OCI-LY1 (cell line): Measurements from ENCODE around the gene ISCU.

Experiments used
- H2AFZ ChIP-seq: fragments of 200-600 bp; sonication (generic), shearing (Covaris generic); 2 replicates; pipeline ENCODE4 v1.6.0; 2014; ENCODE audit warnings: antibody characterized with exemption, mild to moderate bottlenecking, low read length
- H3F3A ChIP-seq: fragments of 200-600 bp; sonication (generic), shearing (Covaris generic); 2 replicates; pipeline ENCODE4 v1.6.0; 2014; ENCODE audit warnings: mild to moderate bottlenecking, antibody characterized with exemption, low read length, moderate library complexity; ENCODE audit not compliant: insufficient read depth
- H3K27ac ChIP-seq: fragments of 200-600 bp; sonication (generic); 2 replicates; pipeline ENCODE4 v1.5.1; 2014; ENCODE audit warnings: low read length, mixed run types, mild to moderate bottlenecking, low read depth; ENCODE audit not compliant: poor library complexity, severe bottlenecking
- H3K27me3 ChIP-seq: fragments of 200-600 bp; sonication (generic); 2 replicates; pipeline ENCODE4 v1.6.0; 2014; ENCODE audit warnings: antibody characterized with exemption, mild to moderate bottlenecking, low read length, moderate library complexity; ENCODE audit not compliant: insufficient read depth
- H3K36me3 ChIP-seq: fragments of 200-600 bp; sonication (generic); 2 replicates; pipeline ENCODE4 v1.6.1; 2014; ENCODE audit warnings: mild to moderate bottlenecking, antibody characterized with exemption, low read length, moderate library complexity, mixed read lengths; ENCODE audit not compliant: insufficient read depth
- H3K4me1 ChIP-seq: fragments of 200-600 bp; sonication (generic); 2 replicates; pipeline ENCODE4 v1.5.1; 2014; ENCODE audit warnings: mild to moderate bottlenecking, low read length, moderate library complexity; ENCODE audit not compliant: insufficient read depth, severe bottlenecking
- H3K4me2 ChIP-seq: fragments of 200-600 bp; sonication (generic), shearing (Covaris generic); 2 replicates; pipeline ENCODE4 v1.6.1; 2014; ENCODE audit warnings: low read length
- H3K4me3 ChIP-seq: fragments of 200-600 bp; sonication (generic); 2 replicates; pipeline ENCODE4 v1.5.1; 2014; ENCODE audit warnings: low read length, low read depth, mild to moderate bottlenecking, mixed read lengths; ENCODE audit not compliant: poor library complexity, severe bottlenecking
- H3K79me2 ChIP-seq: fragments of 200-600 bp; shearing (Covaris generic); 2 replicates; pipeline ENCODE4 v1.6.1; 2016; ENCODE audit warnings: mixed run types, low read length, mixed read lengths; ENCODE audit not compliant: insufficient read depth
- H3K9ac ChIP-seq: fragments of 200-600 bp; sonication (generic), shearing (Covaris generic); 2 replicates; pipeline ENCODE4 v1.6.1; 2014; ENCODE audit warnings: mild to moderate bottlenecking, low read length, mixed read lengths
- H3K9me2 ChIP-seq: fragments of 200-600 bp; sonication (generic), shearing (Covaris generic); 2 replicates; pipeline ENCODE4 v1.6.1; 2014; ENCODE audit warnings: low read depth, mild to moderate bottlenecking, low read length, mixed read lengths
- H3K9me3 ChIP-seq: fragments of 200-600 bp; shearing (Covaris generic); 2 replicates; pipeline ENCODE4 v1.6.1; 2014; ENCODE audit warnings: low read length, mixed read lengths
- H4K20me1 ChIP-seq: fragments of 200-600 bp; sonication (generic), shearing (Covaris generic); 2 replicates; pipeline ENCODE4 v1.6.0; 2016; ENCODE audit warnings: mild to moderate bottlenecking, low read length; ENCODE audit not compliant: insufficient read depth
- CTCF ChIP-seq: fragments of 200-600 bp; sonication (generic), shearing (Covaris generic); IDR thresholded peaks from 2 replicates; pipeline ENCODE4 v1.5.1; 2017; ENCODE audit warnings: mild to moderate bottlenecking, antibody characterized with exemption, low read length, moderate library complexity, mixed read lengths
- EZH2 ChIP-seq: fragments of 200-600 bp; sonication (generic), shearing (Covaris generic); IDR thresholded peaks from 2 replicates; pipeline ENCODE4 v1.8.0; 2017; ENCODE audit warnings: borderline replicate concordance, mixed run types, mild to moderate bottlenecking, antibody characterized with exemption, low read length, moderate library complexity, mixed read lengths

The ISCU gene

GRCh38 chr12:108581311-108582227, 19.2 kb downstream of the ISCU start:
- H3K9me2 ChIP-seq = no peaks in the 10 kb centered on the region
- no peaks in the 10 kb centered on the region for H3K9me3 ChIP-seq
- TF ChIP-seq CTCF = no peak
- no peak for TF ChIP-seq EZH2

GRCh38 chr12:108582509-108582908, 20.1 kb downstream of the ISCU start:
- Histone ChIP-seq H3K4me3 (no peak overlapping the region), H3K9me3 (no peaks in the 10 kb centered on the region), H3K9ac (no peak overlapping the region), H3K36me3 (no peaks in the 10 kb centered on the region), H3K9me2 (no peaks in the 10 kb centered on the region), H3F3A (no peaks in the 10 kb centered on the region), H3K27me3 (no peaks in the 10 kb centered on the region), H4K20me1 (no peaks in the 10 kb centered on the region), H3K4me2 (no peak overlapping the region), H3K27ac (no peak overlapping the region), H3K79me2 (no peaks in the 10 kb centered on the region), H2AFZ (no peak overlapping the region), H3K4me1 (no peaks in the 10 kb centered on the region)
- TF ChIP-seq EZH2 = no peak
- no peak for TF ChIP-seq CTCF

More at GRCh38 chr12:108581311-108582227, 19.2 kb downstream of the ISCU start:
- Histone ChIP-seq H3K27me3 (no peaks in the 10 kb centered on the region), H3K4me2 (no peak overlapping the region), H3K36me3 (no peaks in the 10 kb centered on the region), H3K4me1 (no peaks in the 10 kb centered on the region), H3K9ac (no peak overlapping the region), H3F3A (no peaks in the 10 kb centered on the region), H3K79me2 (no peaks in the 10 kb centered on the region), H3K27ac (no peak overlapping the region), H4K20me1 (no peaks in the 10 kb centered on the region), H3K4me3 (no peak overlapping the region), H2AFZ (no peak overlapping the region)

DNA sequence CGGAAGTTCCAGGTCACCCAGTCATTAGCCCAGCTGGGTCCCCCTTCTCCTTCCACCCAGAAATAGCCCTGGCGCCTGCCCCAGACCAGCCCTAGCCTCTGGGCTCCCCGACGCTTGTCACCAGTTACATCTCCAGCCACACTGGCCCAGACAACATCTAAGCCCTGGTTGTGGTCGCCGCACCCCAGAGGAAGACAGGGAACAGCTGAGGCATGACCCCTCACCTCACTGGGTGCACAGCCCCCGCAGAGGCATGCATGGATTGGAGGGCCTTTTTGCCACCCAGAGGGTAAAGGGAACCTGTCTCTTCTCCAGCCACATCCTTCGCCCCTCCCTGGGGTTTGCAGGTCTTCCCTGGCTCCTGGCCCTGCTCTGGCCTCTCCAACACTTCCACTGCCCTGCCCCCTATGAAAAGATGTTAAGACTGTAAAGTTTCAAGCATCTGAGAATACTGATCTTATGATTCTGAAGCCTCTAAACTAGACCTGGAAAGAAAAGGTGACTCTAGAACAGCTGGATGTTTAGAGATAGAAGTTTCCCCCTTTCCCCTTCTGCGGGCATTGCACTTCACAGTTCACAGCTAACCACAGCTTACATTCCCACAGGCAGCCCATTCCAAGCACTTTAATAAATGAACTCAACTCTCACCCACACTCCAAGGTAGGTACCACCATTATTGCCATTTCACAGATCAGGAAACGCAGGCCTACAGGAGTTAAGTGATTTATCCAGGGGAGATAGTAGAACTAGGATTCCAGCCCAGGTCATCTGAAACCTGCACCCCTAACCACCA, 20.8 kb downstream of the ISCU start:
- Histone ChIP-seq H3K9me3 (no peaks in the 10 kb centered on the region), H3K36me3 (no peaks in the 10 kb centered on the region), H4K20me1 (no peaks in the 10 kb centered on the region), H3F3A (no peaks in the 10 kb centered on the region), H3K79me2 (no peaks in the 10 kb centered on the region), H3K9me2 (no peaks in the 10 kb centered on the region), H3K9ac (no peak overlapping the region), H3K4me3 (no peak overlapping the region), H3K27me3 (no peaks in the 10 kb centered on the region), H2AFZ (no peak overlapping the region), H3K27ac (no peak overlapping the region), H3K4me1 (no peaks in the 10 kb centered on the region), H3K4me2 (no peak overlapping the region)
- TF ChIP-seq EZH2 (no peak), CTCF (no peak)
